GM18520 (cell line): ENCODE measurements around the gene C3orf80.
"Not testable (repeated sequence)": the region's sequence is repeated elsewhere in the genome, so short reads cannot be mapped to it uniquely, and the experiment has no call there.

Experiments used
- ATAC-seq: cut with Tn5 transposase; IDR thresholded peaks from one replicate; pipeline ENCODE4 v1.9.1; 2021; ENCODE audit not compliant: unreplicated experiment

C3orf80 gene

DNA sequence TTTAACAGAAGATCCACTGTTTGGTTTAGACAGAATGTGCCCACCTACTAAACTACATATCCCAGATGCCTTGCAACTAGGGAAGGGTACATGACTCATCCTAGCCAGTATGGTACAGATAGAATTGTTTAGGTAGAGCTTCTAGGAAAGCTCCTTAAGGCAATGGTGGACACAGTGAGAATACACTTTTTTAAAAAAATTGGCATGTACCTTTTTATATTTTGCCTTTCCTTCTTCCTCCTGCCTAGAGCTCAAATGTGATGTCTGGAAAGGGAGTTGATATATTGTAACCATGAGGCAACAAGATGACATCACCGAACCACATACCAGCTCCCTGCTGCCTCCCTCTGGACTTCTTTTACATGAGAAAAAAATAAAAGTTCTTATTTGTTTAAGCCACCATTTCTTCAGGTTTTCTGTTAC lies 14.4 kb upstream of the C3orf80 start:
- ATAC-seq: no peak

DNA sequence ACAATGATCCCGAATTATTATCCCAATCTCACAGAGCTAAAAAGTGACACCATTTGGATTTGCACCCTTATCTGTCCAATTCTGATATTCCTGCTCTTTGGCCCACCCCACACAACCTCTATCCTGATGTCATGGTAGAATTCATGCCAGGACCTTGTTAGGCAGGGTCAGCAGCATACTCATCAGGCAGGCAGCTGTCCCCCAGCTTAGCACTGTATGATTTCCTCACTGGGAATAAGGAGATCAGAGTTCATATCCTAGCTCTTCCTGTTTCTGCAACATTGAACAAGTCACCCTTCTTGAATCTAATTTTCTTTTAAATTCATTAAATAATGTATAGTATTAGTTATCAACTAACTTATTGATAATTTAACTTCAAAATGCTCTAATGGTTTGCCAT lies 12.0 kb upstream of the C3orf80 start:
- ATAC-seq: no peak

DNA sequence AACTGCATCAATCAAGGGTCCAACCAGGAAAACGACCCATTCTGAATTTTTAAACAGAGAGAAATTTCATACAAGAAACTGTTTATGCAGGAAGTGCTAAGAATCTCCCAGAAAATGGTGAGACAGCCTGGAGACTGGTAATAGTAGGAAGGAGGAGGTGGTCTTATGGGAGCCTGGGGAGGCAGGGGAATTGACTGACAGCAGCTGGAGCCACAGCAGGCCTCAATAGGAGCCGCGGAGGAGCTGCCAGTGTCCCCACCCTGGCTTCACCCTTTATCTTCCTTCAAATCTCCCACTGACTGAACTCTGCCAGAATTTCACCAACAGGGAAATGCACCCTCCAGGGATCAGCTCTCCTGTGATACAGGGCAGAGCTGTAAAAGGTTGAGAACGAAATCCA lies 7.5 kb upstream of the C3orf80 start:
- no peak for ATAC-seq

DNA sequence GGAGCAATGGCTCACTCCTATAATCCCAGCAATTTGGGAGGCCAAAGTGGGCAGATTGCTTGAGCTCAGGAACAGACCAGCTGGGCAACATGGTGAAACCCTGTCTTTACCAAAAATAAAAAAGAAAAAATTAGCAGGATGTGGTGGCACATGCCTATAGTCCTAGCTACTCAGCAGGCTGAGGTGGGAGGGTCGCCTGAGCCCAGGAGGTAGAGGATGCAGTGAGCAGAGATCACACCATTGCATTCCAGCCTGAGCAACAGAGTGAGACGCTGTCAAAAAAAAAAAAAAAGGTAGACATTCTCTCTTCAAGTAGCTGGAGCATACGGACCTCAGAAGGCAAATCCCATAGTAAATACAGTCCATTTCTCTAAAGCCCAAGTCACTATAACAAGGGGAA lies 7.1 kb upstream of the C3orf80 start:
- ATAC-seq: no peak

DNA sequence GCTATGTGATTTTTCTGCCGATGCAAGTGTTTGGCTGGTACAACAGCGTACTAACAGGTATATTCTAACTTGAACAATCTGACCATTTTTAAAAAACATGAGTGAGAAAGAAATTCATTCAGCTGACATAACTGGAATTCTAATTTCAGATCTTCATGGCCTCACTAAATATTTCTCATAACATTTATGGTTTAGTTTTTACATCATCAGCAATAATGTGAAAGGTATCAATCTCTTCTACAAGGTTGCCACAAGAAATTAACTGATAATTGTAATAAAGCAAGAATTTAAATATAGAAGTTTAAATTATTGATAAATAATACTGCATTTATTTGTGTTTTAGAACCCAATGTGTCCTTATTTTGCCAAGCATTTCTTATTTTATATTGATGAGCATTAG lies 5.2 kb upstream of the C3orf80 start:
- no peak for ATAC-seq

DNA sequence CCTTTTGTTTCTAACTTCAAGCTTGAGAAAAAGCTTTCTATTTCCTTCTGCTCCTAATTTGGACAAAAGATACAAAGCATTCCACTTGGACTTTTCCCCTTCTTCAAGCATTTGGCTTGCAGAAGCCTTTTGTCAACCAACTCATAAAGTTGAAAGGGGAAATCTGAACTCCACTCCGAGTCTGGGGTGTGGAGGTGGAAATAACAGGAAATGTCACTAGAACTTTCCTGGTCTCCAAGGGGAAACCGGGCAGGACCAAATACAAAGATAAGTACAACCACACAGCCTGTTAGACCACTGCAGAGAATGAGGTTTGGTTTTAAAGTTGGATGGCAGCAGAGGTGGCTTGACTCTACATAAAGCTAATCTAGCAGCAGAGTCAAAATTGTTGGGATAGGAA lies 4.2 kb upstream of the C3orf80 start:
- no peak for ATAC-seq

DNA sequence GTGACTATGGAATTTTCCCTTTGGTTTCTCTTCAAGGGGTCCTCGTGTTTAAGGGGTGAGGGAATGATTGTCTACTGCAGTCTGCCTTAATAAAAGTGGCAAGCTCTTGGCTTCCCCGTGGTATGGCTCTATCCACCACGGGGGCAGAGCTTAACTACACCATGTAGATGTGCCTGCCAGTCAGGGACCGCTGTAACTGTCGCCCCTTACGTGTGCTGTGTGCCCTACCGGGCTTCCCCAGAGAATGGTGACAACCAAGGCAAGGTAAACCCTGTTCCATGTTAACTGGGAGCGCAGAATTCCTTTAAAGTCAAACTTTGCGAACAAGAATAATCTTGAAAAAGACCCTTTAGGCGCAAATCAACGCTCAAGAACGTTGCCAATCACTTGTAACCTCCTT lies 966 bp upstream of the C3orf80 start:
- no peak for ATAC-seq

DNA sequence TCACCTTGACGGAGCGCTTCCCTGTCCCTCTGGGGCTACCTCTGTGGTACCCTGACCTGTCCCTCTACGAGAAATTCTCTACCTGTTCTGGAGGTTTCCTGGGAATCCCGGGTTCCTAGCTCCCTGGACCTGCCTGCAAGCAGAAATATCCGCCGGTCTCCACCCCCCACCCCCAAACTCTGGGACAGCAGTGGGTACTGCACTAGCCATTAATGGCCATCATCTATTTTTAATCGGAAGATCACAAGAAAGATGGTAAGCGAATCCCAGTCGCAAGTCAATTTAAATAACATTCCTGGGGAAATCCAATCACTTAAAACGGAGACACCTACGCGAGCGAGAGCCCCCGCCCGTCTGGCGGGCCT lies 429 bp upstream of the C3orf80 start:
- no peak for ATAC-seq

DNA sequence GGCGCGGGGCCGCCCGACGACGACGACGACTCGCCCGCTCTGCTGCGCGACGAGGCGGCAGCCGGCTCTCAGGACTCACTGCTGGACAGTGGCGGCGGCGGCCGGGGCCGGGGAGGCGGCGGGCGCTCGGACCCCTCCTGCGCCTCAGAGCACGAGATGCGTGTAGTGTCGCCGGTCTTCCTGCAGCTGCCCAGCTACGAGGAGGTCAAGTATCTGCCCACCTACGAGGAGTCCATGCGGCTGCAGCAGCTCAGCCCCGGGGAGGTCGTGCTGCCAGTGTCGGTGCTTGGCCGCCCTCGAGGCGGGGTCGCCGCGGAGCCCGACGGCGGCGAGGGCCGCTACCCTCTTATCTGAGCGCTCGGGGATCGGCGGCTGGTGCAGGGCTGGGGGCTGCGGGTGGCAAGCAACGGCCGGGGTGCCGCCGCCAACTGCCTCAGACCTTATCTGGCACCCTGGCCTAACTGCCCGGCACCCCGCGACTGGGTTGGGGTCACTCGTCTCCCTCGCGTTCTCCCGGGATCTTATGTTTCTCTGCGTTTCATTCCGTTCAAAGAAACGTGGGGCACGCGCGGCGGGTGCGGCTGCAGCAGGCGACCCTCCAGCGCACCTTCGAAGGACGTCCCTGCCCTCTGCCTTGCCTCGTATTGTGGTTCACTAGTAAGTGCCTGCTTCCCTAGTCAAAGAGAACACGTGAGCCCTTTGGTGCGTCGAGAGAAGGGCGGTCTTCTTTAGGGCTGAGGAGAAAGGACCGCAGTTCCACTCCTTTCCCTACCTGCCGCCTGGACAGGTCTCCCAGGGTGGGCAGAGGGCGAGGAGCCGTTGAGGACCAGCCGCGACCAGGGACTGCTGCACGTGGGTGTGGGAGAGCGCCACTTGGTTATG lies 1.0 kb downstream of the C3orf80 start:
- ATAC-seq: no peak

DNA sequence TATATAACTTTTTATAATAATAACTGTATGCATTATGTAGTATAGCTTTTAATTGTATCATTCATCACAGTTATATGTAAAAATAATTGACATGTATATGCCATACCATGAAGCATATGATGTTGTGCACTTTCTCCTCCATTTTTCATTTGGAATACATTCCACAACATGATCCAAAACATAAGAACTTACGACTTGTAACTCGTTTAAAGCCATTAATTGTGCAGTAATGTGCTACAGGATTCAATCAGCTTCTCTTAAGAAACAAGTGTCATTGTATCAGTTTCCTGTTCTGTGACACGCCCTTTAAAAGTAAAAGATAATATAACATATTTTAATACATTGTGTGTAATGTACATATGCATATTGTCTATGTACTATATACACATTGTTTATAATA lies 2.2 kb downstream of the C3orf80 start:
- no peak for ATAC-seq

DNA sequence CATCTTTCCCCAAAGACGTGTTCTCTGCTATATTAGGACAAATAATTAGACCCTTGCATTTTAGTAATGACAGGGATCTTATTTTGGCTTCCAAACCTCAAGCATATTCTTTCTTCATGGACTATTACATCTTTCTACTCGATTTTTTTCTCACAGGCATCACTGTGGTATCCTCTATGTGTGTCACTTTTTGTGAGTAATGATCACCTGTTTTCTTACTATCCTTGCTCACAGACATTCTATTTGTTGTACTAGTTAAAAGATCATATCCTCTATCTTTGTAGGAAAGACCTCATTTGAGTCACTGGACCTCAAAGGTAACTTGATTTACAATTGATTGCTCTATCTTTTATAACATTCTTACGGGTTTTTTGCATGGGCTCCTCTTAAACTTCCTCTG lies 6.8 kb downstream of the C3orf80 start:
- no peak for ATAC-seq

DNA sequence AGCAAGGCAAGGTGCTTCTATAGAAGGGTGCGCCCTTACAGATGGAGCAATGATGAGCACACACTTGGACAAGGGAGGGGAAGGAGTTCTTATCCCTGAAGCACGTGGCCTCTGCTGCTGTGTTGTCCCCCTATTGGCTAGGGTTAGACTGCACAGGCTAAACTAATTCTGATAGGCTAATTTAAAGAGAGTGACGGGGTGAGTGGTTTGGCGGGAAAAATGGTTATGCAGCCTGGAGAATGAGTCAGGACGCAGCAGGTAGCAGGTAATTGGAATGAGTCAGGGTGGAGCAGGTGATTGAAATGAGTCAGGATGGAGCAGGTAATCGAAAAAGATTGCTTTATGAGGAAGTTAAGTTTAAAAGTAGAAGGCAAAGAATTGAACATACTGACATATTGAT lies 15.5 kb downstream of the C3orf80 start:
- ATAC-seq: not testable (repeated sequence)

DNA sequence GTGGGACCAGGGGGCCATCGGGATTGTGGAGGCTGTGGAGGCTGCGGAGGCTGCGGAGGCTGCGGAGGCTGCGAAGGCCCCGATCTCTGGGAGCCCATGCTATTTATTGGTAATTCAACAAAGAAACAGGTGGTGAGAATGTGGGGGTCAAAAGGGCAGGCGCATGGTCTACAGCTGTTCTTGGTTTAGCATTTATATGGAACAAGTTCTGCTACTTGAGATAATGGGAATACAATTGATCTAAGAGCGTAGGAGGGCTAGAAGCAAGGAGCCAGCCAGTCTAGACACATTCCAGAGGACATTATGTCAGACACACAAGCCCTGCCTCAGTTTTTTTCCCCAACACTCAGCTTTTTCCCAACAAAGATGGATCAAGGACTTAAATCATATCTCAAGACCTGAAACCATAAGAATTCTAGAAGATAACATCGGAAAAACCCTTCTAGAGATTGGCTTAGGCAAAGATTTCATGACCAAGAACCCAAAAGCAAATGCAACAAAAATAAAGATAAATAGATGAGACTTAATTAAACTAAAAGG lies 20.1 kb downstream of the C3orf80 start:
- ATAC-seq: no peak

DNA sequence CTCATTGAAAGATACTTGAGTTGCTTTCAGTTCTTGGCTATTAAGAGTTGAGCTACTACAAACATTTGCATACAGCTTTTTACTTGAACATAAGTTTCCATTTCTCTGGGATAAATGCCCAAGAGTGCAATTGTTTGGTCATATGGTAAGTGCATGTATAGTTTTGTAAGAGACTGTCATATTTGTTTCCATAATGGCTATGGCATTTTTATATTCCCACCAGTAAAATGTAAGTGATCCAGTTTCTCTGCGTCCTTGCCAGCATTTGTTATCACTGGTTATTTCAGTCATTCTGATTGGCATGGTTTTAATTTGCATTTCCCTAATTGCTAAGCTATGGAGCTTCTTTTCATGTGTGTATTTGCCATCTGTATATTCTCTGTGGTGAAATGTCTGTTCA lies 22.5 kb downstream of the C3orf80 start:
- ATAC-seq: no peak

DNA sequence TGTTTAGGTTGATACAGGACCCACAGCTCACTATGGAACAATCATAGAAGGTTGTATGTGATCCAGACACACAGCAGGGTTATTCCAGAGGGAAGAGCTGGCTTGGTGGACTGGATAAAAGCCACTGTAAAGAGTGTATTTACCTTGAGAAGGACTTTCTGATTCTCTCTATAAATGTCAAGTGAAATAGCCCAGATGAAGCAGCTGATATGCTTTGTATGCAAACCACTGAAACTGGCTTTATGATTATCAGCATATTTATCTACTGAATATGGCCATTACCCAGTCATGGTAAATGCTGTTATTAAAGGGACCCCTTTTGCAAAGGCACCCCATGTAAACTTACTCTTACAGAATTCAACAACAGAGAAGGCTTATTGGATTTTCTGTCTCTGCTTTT lies 28.1 kb downstream of the C3orf80 start:
- no peak for ATAC-seq

DNA sequence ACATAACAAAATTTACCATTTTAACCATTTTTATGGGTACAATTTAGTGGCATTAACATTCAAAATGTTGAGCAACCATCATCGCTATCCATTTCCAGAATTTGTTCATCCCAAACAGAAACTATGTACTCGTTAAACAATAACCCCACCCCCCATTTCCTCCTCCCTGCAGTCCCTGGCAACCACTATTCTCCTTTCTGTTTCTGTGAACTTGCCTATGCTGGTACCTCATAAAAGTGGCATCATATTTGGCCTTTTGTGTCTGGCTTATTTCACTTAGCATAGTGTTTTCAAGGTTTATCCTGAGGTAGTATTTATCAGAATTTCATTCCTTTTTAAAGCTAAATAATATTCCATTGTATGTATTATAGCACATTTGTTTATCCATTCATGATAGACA lies 32.4 kb downstream of the C3orf80 start:
- ATAC-seq: no peak

DNA sequence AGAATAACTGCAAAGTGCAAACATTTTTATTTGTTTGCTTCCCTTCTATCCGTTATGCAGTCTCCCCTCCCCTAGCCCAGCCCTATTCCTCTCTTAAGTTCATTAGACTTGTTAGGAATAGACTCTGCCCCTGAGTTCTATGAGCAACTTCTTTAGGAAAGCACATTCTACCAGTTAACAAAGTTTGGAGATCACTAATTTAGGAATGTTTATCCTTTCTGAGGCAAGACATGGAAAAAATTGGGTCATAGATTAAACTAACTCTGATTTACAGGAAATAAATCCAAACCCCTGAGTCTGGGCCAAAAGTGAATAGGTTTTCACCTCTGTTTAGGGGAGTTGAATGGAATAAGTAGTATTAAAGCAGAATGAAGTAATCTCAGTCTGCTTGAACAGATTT lies 34.4 kb downstream of the C3orf80 start:
- no peak for ATAC-seq

DNA sequence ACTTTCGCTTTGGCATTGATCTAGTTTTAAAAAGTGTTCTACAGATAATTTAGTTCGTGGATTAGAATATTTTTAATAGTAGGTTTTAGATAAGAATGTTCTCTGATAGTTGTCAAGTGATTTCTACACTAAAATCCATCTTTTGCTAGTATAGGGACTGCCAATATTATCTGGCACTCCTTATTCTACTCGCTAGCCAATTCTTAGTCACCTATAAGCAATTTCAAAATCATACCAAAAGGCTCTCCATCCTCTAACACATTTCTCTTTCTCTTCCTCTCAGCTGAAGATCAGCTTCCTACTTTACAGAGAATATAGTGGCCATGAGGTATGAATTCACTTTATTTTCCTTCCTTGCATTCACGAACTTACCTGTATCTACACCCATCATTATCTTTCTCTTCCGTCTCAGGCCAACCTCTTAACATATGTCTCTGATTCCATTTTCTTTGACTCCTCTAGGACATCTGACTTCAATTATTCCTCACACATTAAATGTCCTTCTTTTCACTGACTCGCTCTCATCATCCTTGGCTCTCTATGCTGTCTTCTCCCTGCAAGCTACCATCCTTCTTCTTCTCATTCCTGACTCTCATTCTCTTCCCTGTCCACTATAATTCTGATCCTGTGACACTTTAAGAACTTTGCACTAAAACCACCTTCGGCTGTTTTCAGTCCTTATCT lies 35.5 kb downstream of the C3orf80 start:
- no peak for ATAC-seq

DNA sequence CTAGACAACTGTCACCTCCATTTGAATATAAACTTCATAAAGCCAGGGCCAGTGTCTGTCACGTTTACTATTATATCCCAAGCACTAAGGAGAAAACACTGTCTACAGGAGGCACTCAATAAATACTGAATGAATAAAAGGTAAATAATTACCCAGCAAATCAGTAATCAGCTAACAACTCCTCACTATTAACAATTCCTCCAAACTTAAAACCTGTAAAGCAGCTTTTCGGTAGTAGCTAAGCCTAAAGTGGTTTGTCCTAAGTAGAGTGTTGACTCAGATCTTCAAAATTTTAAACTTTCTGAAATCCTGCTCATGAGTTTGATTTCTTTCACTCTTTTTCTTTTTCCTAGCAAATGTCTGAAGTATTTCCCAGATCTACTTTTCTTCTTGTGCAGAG lies 39.9 kb downstream of the C3orf80 start:
- ATAC-seq: no peak
